Measurements from ENCODE around the gene IFT52. TPM values are rescaled to one million over a fixed set of nuclear protein-coding genes. Genes with fewer than 3 reads are reported as not detected.

IFT52 gene
- total RNA-seq, 1 donor from 2014 or later, result 19.0 TPM

GRCh38 chr20:43558412-43559146, 32.2 kb upstream of the IFT52 start, which contains the start of gene SGK2:
Gene SGK2 (plus strand): TSS chr20:43559027. CDS start chr20:43566496, 7,469 bp downstream.
- H3K27me3 Mint-ChIP-seq (ENCODE audit: low read depth), result peaks cover 3% of the 10 kb centered on the region
- H3K9me3 Mint-ChIP-seq, result no peaks in the 10 kb centered on the region
- no peak within 1 kb of the TSS for H3K27ac Mint-ChIP-seq
- intact Hi-C loops (cut with micrococcal nuclease), result no loop called here
- DNase-seq (ENCODE audit: low spot score), result no peak
- H3K4me1 Mint-ChIP-seq (ENCODE audit: low read depth), result no peaks in the 10 kb centered on the region
- no peaks in the 10 kb centered on the region for H3K36me3 Mint-ChIP-seq (ENCODE audit: low read depth)
- no peak within 1 kb of the TSS for H3K4me3 Mint-ChIP-seq (ENCODE audit: low read depth)

- H3K9me3 Mint-ChIP-seq, result no peaks in the 10 kb centered on the region
- no peak overlapping the region for H3K4me3 Mint-ChIP-seq (ENCODE audit: low read depth)
- H3K4me1 Mint-ChIP-seq (ENCODE audit: low read depth), result no peaks in the 10 kb centered on the region
- DNase-seq (ENCODE audit: low spot score), result no peak
- intact Hi-C loops (cut with micrococcal nuclease), result no loop called here
- H3K27ac Mint-ChIP-seq, result no peak overlapping the region
- H3K36me3 Mint-ChIP-seq (ENCODE audit: low read depth), result no peaks in the 10 kb centered on the region
- peaks cover 3% of the 10 kb centered on the region for H3K27me3 Mint-ChIP-seq (ENCODE audit: low read depth)
These were observed 31.4 kb upstream of the IFT52 start for GRCh38 chr20:43559147-43559987.

- DNase-seq (ENCODE audit: low spot score), result no peak
- H3K4me3 Mint-ChIP-seq (ENCODE audit: low read depth), result no peak overlapping the region
- no peaks in the 10 kb centered on the region for H3K4me1 Mint-ChIP-seq (ENCODE audit: low read depth)
- H3K36me3 Mint-ChIP-seq (ENCODE audit: low read depth), result no peaks in the 10 kb centered on the region
- H3K27me3 Mint-ChIP-seq (ENCODE audit: low read depth), result no peaks in the 10 kb centered on the region
- no peak overlapping the region for H3K27ac Mint-ChIP-seq
- H3K9me3 Mint-ChIP-seq, result no peaks in the 10 kb centered on the region
- intact Hi-C loops (cut with micrococcal nuclease), result no loop called here
These were observed 29.8 kb upstream of the IFT52 start for GRCh38 chr20:43560974-43561373.

GRCh38 chr20:43563429-43563828, 27.3 kb upstream of the IFT52 start:
- intact Hi-C loops (cut with micrococcal nuclease), result no loop called here
- H3K9me3 Mint-ChIP-seq, result no peaks in the 10 kb centered on the region
- H3K4me3 Mint-ChIP-seq (ENCODE audit: low read depth), result no peak overlapping the region
- H3K27ac Mint-ChIP-seq, result no peak overlapping the region
- no peaks in the 10 kb centered on the region for H3K27me3 Mint-ChIP-seq (ENCODE audit: low read depth)
- H3K4me1 Mint-ChIP-seq (ENCODE audit: low read depth), result no peaks in the 10 kb centered on the region
- DNase-seq (ENCODE audit: low spot score), result no peak
- no peaks in the 10 kb centered on the region for H3K36me3 Mint-ChIP-seq (ENCODE audit: low read depth)

- intact Hi-C loops (cut with micrococcal nuclease), result no loop called here
- no peaks in the 10 kb centered on the region for H3K4me1 Mint-ChIP-seq (ENCODE audit: low read depth)
- no peaks in the 10 kb centered on the region for H3K9me3 Mint-ChIP-seq
- DNase-seq (ENCODE audit: low spot score), result no peak
- no peak overlapping the region for H3K4me3 Mint-ChIP-seq (ENCODE audit: low read depth)
- H3K27ac Mint-ChIP-seq, result no peak overlapping the region
- no peaks in the 10 kb centered on the region for H3K36me3 Mint-ChIP-seq (ENCODE audit: low read depth)
- no peaks in the 10 kb centered on the region for H3K27me3 Mint-ChIP-seq (ENCODE audit: low read depth)
These were observed 26.7 kb upstream of the IFT52 start for GRCh38 chr20:43563991-43564390.

- Mint-ChIP-seq H3K9me3 (no peaks in the 10 kb centered on the region), H3K4me3 (ENCODE audit: low read depth) (no peak overlapping the region), H3K27ac (no peak overlapping the region), H3K27me3 (ENCODE audit: low read depth) (no peaks in the 10 kb centered on the region), H3K36me3 (ENCODE audit: low read depth) (no peaks in the 10 kb centered on the region), H3K4me1 (ENCODE audit: low read depth) (no peaks in the 10 kb centered on the region)
- DNase-seq (ENCODE audit: low spot score), result no peak
- intact Hi-C loops (cut with micrococcal nuclease), result no loop called here
These were observed 26.3 kb upstream of the IFT52 start for GRCh38 chr20:43564455-43564854.

- H3K9me3 Mint-ChIP-seq, result no peaks in the 10 kb centered on the region
- no peaks in the 10 kb centered on the region for H3K36me3 Mint-ChIP-seq (ENCODE audit: low read depth)
- intact Hi-C loops (cut with micrococcal nuclease), result no loop called here
- no peaks in the 10 kb centered on the region for H3K4me1 Mint-ChIP-seq (ENCODE audit: low read depth)
- DNase-seq (ENCODE audit: low spot score), result no peak
- no peak overlapping the region for H3K4me3 Mint-ChIP-seq (ENCODE audit: low read depth)
- H3K27ac Mint-ChIP-seq, result no peak overlapping the region
- H3K27me3 Mint-ChIP-seq (ENCODE audit: low read depth), result no peaks in the 10 kb centered on the region
These were observed 25.6 kb upstream of the IFT52 start for GRCh38 chr20:43564993-43565757.

- H3K27me3 Mint-ChIP-seq (ENCODE audit: low read depth), result no peaks in the 10 kb centered on the region
- DNase-seq (ENCODE audit: low spot score), result no peak
- H3K36me3 Mint-ChIP-seq (ENCODE audit: low read depth), result no peaks in the 10 kb centered on the region
- intact Hi-C loops (cut with micrococcal nuclease), result no loop called here
- H3K27ac Mint-ChIP-seq, result no peak overlapping the region
- no peak overlapping the region for H3K4me3 Mint-ChIP-seq (ENCODE audit: low read depth)
- no peaks in the 10 kb centered on the region for H3K4me1 Mint-ChIP-seq (ENCODE audit: low read depth)
- H3K9me3 Mint-ChIP-seq, result no peaks in the 10 kb centered on the region
These were observed 25.0 kb upstream of the IFT52 start for GRCh38 chr20:43565758-43566104.

GRCh38 chr20:43567477-43567876, 23.3 kb upstream of the IFT52 start:
- H3K4me3 Mint-ChIP-seq (ENCODE audit: low read depth), result no peak overlapping the region
- DNase-seq (ENCODE audit: low spot score), result no peak
- intact Hi-C loops (cut with micrococcal nuclease), result no loop called here
- H3K4me1 Mint-ChIP-seq (ENCODE audit: low read depth), result no peaks in the 10 kb centered on the region
- H3K9me3 Mint-ChIP-seq, result no peaks in the 10 kb centered on the region
- no peaks in the 10 kb centered on the region for H3K36me3 Mint-ChIP-seq (ENCODE audit: low read depth)
- H3K27ac Mint-ChIP-seq, result no peak overlapping the region
- no peaks in the 10 kb centered on the region for H3K27me3 Mint-ChIP-seq (ENCODE audit: low read depth)

- Mint-ChIP-seq H3K9me3 (no peaks in the 10 kb centered on the region), H3K27ac (no peak overlapping the region), H3K36me3 (ENCODE audit: low read depth) (no peaks in the 10 kb centered on the region), H3K4me3 (ENCODE audit: low read depth) (no peak overlapping the region), H3K27me3 (ENCODE audit: low read depth) (no peaks in the 10 kb centered on the region), H3K4me1 (ENCODE audit: low read depth) (no peaks in the 10 kb centered on the region)
- no peak for DNase-seq (ENCODE audit: low spot score)
- intact Hi-C loops (cut with micrococcal nuclease), result no loop called here
These were observed 22.0 kb upstream of the IFT52 start for GRCh38 chr20:43568706-43569105.

GRCh38 chr20:43569282-43569681, 21.5 kb upstream of the IFT52 start:
- DNase-seq (ENCODE audit: low spot score), result no peak
- Mint-ChIP-seq H3K9me3 (no peaks in the 10 kb centered on the region), H3K27ac (no peak overlapping the region), H3K27me3 (ENCODE audit: low read depth) (no peaks in the 10 kb centered on the region), H3K36me3 (ENCODE audit: low read depth) (no peaks in the 10 kb centered on the region), H3K4me1 (ENCODE audit: low read depth) (no peaks in the 10 kb centered on the region), H3K4me3 (ENCODE audit: low read depth) (no peak overlapping the region)
- intact Hi-C loops (cut with micrococcal nuclease), result no loop called here

GRCh38 chr20:43570496-43570895, 20.2 kb upstream of the IFT52 start:
- Mint-ChIP-seq H3K4me1 (ENCODE audit: low read depth) (no peaks in the 10 kb centered on the region), H3K4me3 (ENCODE audit: low read depth) (no peak overlapping the region), H3K27me3 (ENCODE audit: low read depth) (no peaks in the 10 kb centered on the region), H3K9me3 (no peaks in the 10 kb centered on the region), H3K27ac (no peak overlapping the region), H3K36me3 (ENCODE audit: low read depth) (no peaks in the 10 kb centered on the region)
- intact Hi-C loops (cut with micrococcal nuclease), result no loop called here
- no peak for DNase-seq (ENCODE audit: low spot score)

- DNase-seq (ENCODE audit: low spot score), result no peak
- H3K27ac Mint-ChIP-seq, result no peak overlapping the region
- no peaks in the 10 kb centered on the region for H3K4me1 Mint-ChIP-seq (ENCODE audit: low read depth)
- H3K36me3 Mint-ChIP-seq (ENCODE audit: low read depth), result no peaks in the 10 kb centered on the region
- no peak overlapping the region for H3K4me3 Mint-ChIP-seq (ENCODE audit: low read depth)
- no peaks in the 10 kb centered on the region for H3K27me3 Mint-ChIP-seq (ENCODE audit: low read depth)
- intact Hi-C loops (cut with micrococcal nuclease), result no loop called here
- H3K9me3 Mint-ChIP-seq, result no peaks in the 10 kb centered on the region
These were observed 19.4 kb upstream of the IFT52 start for GRCh38 chr20:43571310-43571709.
